HG03159 (cell line): Measurements from ENCODE around the gene RWDD2A.
"Not testable (repeated sequence)": the region's sequence is repeated elsewhere in the genome, so short reads cannot be mapped to it uniquely, and the experiment has no call there.

Experiments
- ATAC-seq: cut with Tn5 transposase; IDR thresholded peaks from one replicate; pipeline ENCODE4 v1.9.1; 2021; ENCODE audit warnings: mild to moderate bottlenecking, moderate library complexity; ENCODE audit not compliant: unreplicated experiment

The RWDD2A gene

DNA sequence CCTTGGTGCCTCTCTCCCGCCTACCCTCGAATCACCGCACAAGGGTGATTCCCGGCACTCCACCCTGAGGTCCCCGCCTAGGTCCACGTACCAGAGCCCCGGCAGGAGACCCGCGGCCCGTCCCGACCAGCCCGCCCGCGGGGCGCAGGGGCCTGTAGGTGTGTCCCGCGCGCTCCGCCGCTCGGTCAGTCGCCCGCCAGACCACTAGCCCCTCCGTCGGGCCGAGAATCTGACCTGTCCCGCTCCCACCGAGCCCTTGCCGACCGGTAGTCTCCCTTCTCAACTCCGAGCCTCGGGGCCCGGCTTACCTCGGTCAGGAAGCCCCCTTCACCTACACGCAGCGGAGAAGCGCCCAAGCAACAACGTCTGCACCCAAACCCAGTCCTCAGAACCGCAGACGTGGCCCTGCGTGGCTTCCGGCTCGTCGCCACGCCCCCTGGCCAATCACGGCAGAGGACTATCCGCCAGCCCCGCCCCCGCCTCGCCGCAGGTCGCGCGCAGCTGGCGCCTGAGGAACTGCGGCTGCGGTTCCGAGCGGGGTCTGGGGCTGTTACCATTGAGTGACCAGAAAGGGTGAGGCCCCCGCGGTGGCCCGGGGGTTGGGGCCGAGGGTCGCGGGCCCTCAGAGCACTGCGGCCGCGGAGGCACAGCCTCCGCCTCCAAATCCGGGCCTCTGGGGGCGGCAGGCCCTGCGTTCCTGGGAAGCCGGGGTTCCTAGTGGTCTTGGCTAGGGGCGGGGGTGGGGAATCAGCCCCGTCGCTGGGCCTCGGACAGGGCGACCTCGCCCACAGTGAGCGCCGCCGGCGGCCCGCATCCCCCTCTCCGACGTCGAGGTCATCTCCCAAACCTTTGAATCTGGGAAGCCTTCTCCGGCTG lies at the start of gene RWDD2A, which contains the start of gene PGM3:
Gene RWDD2A (plus strand): TSS at position 487 of the 876 bp plus-strand sequence. CDS start 1,095 bp downstream, outside the sequence.
Gene PGM3 (minus strand): TSS at position 395 of the 876 bp plus-strand sequence. CDS start 2,253 bp downstream, outside the sequence.
- ATAC-seq: peak; percentile 97

DNA sequence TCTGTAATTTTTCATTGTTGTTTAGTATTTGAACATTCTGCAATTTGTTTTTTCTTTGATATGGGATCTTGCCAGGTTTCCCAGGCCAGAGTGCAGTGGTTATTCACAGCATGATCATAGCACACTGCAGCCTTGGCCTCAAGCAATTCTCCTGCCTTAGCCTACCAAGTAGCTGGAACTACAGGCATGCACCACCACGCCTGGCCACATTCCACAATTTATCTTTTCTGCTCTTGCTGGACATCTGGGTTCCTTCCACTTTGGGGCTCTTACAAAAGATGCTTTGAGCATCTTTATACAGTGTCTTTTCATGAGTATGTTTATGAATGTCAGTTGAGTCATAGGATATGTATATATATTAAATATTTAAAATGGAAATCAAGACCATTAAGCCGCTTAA lies 42.0 kb upstream of the RWDD2A start:
- no peak for ATAC-seq

DNA sequence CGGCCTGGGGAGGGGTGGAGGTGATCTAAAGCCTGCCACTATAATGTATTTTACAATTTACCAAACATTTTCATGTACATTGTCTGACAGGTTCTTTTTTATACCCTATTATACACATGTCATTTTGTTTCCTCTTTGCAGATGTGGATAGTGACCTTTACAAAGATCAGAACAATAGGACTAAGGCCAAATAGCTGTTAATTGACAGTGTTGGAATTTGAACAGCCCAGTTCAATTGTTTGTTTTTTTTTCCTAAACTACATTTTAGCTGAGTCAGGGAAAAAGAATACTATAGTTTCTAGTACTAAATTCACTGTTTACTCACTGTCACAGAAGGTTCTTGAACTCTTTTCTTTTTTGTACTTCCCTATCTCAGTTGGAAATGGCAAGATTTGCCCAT lies 40.2 kb upstream of the RWDD2A start:
- ATAC-seq: no peak

DNA sequence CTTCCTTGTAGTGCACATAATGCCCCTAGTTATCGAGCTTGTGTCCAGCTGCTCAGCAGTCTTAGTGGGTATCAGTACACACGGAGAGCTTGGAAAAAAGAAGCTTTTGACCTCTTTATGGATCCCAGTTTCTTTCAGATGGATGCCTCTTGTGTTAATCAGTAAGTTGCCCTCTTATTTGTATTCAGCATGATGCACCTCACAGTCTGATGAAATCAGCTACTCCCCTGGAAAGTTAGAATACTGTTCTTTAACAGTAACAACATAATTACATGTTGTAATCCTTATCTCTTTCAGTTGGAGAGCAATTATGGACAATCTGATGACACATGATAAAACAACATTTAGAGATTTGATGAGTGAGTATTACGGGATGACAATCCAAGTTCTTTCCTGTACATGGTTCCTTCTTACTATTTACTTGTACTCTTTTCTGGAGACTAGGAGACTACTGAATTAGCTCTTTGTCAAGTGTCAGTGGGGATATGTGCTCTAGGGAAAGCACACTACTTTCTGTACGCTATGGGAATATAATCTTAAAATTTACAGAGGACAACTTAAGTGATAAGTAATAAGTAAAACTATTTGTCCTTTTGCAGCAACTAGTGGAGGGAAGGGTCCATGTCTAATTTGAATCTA lies 39.2 kb upstream of the RWDD2A start:
- ATAC-seq: no peak

DNA sequence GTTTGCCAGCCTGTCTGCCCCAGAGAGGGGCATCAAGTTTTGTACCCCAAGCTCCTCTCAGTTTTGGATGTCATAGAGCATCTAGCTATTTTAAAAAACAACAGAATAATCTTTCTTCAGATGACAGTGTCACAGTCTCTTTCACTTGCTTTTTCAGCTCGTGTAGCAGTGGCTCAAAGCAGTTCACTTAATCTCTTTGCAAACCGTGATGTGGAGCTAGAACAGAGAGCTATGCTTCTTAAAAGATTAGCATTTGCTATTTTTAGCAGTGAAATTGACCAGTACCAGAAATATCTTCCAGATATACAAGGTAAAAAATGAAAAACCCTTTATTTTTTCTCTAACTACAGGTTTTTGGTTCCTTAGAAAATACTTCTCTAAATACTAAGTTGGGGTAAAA lies 37.4 kb upstream of the RWDD2A start:
- ATAC-seq: no peak

DNA sequence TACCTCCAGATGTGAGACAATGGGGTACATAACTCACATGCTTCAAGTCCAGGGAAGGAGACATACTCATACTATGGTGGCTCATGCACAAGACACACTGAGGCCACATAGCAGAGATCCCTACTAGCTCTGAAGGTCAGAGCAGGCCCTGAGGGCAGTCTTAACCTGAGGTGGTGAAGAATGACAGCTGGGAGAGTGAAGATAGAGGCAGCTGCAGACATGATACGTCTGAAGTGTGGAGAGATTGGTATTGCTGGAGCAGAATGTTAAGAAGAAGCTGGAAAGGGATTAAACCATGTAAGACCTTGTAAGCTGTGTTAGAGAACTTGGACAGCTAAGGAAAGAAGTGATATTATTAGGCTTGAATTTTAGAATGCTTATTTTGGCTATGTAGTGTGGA lies 33.0 kb upstream of the RWDD2A start:
- ATAC-seq: no peak

DNA sequence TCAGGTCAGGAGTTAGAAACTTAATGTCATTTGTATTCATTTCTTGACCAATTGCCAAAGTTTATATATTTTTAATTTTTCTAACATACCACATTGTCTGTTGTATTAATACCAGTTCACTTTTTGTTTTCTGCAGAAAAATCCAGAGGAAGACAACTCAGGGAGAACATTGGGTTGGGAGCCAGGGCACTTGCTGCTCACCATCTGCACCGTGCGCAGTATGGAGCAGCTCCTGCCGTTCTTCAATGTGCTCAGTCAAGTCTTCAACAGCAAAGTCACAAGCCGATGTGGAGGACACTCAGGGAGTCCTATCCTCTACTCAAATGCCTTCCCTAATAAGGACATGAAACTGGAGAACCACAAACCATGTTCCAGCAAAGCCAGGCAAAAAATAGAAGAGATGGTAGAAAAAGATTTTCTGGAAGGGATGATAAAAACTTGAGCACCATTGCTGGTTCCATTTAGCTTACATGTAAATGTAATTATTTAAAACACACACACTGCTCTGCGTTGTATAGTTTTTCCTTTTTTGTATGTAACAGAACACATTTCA lies 25.4 kb upstream of the RWDD2A start:
- no peak for ATAC-seq

DNA sequence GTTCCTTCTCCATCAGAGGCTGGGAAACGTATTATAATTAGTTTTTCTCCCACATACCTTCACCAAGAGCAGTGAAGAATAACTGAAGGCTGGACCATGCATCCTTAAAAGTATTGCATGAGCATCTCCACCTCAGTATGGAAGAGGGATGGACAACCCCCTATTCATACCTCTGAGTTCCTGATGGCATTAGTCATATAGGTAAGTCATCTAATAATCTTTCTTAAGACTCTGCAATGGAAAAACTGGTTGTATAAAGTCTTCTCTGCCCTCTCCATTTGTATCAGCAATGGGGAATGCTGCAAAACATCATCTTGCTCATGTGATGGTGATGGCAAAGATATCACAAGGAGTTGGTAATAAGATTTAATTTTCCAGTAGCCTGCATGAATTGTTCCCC lies 24.6 kb upstream of the RWDD2A start:
- no peak for ATAC-seq

DNA sequence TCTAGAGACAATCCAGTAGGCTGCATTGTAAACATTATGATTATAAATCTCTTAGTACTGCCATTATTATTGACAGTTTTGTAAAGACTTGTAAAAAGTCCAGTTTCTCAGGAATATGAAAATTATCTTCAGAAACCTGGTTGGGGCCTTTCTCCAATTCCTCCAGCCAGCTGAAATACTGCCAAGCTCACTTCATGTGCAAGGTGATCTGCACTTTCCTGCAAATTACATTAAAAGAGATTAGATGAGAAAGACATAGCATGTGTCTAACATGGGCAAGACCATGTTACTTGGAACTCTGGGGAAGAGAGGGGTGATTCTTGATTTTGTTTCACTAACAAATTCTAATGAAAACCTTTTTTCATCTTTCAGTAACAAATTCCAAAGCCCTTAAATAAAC lies 24.1 kb upstream of the RWDD2A start:
- ATAC-seq: no peak

DNA sequence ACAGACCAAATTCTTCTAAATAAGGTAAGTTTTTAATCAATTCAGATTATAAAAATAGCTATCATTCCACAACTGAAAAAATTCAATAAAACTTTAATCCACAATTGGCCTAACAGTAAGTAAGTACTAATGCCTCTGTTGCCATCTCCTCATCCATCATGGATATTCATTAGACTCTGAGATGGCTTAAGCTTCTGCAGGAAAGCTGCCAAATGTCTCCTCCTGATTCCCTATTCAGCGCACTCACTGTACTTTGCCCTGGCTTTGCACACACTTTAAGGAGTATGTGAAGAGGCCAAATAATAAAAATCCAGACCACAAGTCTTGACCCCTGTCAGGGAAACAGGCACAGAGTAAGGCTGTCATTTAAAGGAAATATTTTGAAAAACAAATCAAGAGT lies 23.6 kb upstream of the RWDD2A start:
- no peak for ATAC-seq

DNA sequence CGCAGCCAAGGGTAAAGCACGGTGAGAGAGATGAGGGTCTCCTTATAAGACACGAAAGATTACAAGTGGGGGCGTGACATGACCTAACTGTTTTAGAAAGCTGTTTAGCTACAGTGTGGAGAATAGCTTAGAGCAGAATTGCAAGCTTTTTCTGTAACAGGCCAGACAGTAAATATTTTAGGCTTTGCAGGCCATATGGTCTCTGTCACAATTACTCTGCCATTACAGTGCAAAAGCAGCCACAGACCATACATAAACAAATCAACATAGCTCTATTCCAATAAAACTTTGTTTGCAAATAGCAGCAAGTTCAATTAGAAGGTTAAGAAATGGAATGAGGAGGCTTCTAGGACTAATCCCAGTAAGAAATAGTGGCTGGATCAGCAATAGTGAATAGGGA lies 16.9 kb upstream of the RWDD2A start:
- no peak for ATAC-seq

DNA sequence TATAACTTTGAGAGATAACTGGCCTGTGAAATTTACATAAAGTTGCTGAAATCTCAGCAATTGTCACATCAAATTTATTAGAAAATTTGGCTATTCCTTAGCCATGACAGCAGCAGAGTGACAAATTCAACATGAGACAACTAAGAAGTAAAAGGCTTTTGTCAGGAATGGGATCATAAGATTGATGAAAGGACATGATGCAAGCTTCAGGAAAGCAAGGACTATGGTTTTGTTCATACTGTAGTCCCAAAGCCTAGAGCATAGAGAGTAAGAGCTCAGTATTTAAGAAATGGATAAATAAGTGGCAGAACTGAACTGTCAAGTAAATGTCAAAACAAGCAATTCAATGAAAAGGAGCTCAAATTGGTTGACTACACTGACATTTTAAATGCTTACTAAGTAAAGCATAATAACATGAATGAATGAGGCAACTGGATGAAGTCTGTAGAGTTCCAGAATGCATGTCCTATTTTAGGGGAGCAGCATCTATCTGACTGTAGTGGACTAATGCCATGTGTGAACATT lies 12.7 kb upstream of the RWDD2A start:
- ATAC-seq: no peak

DNA sequence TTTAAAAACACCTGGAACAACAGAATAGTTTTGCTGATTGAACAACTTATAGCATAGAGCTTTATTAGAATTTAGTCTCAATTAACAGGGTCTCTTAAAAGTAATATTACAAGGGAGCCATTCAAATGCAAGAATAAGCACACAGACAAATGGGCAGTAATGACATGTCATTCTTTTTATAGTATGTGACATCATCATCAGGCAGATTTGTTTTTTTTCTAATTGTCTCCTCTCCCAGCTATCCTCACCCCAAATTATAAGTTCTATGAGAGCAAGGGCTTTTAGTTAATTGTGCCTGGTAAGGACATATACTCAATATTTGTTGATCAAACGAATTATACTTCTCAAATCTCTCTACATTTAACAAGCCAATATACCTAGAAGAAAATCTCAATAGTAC lies 11.0 kb upstream of the RWDD2A start:
- ATAC-seq: no peak

DNA sequence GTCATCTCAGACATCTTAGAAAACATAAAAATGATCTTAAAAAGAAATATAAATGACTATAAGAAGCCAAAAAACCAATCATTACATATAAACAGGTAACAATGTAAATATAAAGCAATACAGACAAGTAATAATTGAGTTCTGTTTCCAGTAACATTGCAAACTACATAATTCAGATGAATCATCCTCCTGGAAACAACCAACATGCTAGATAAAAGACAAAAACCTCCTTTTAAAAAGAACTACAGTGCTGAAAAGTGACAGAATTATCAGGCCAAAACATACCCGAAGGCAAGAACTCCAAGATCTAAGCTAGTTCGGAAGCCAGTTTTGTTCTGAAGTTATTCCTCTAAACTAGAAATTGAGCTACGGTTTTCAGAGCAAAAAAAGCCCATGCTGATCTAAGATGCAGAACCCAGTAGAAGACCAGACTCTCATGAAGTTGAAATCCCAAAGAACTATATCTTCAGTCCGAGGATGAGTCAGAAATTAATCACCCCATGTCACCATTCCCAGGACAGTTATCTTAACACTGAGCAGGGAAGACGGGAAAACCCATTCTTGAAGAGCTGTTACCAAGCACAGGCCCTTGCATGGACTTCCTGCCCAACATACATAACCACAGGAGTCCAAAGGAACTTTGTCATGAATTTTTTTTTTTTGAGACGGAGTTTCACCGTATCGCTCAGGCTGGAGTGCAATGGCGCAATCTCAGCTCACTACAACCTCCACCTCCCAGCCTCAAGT lies 9.9 kb upstream of the RWDD2A start:
- no peak for ATAC-seq

DNA sequence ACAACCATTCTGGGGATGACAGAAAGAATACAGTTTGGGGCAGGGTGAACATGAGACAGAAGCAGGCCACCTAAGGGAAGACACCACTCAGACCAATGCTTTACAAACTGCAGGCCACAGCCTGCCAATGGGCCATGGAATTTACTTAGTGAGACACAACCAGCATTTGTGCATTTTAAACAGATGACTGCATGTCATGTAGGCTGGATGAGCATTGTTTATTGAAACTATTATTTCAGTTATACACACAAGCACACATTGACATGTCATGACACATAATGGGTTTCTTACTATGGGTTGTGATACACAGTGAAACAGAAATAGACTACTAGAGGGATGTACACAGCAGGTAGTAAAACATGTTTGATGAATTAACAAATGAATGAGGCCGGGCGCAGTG lies 8.1 kb upstream of the RWDD2A start:
- ATAC-seq: no peak

DNA sequence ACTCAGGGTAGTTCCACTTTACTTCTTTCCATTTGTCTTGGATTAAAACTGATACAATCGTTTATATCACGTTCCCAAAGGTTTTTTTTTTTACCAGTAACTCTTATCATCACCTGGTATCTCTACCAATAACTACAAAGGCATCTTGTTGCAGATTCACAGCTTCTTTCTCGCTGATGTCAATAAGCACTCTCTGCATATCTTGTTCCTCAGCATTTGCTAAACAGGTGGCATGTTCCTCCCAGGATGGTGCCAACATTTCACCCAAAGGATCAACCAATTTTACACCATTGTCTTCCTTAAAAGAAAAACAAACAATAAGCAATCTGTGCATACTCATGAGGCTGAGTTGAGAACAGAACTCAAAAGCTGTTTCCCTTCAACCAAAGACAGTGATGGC lies 4.7 kb upstream of the RWDD2A start:
- ATAC-seq: no peak

DNA sequence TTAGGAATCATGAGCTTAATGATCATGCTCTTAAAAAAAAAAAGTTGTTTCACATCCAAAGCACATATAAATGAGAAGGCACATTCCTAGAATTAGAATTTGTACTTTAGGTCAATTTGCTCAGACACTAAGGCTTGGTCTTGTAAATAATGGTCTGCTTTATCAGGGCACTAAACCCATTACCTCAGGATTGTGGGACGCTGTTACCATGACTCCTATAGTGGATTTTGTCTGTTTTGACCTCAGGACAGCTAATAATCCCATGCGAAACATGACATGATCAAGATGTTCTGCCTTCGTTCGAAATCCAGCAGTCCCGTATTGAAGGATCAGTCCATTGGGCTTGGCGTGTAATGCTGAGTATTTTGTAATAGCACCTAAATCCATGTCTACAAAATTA lies 2.5 kb upstream of the RWDD2A start:
- no peak for ATAC-seq

DNA sequence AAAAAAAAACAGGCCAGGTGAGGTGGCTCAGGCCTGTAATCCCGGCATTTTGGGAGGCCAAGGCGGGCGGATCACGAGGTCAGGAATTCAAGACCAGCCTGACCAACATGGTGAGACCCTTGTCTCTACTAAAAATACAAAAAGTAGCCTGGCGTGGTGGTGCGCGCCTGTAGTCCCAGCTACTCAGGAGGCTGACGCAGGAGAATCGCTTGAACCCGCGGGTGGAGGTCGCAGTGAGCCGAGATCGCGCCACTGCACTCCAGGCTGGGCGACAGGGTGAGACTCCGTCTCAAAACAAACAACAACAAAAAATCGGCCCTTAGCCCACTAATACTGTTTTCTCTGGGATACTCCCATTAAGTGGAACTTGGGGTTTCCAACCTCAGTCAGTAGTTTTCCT lies 1.2 kb upstream of the RWDD2A start:
- not testable (repeated sequence) for ATAC-seq

DNA sequence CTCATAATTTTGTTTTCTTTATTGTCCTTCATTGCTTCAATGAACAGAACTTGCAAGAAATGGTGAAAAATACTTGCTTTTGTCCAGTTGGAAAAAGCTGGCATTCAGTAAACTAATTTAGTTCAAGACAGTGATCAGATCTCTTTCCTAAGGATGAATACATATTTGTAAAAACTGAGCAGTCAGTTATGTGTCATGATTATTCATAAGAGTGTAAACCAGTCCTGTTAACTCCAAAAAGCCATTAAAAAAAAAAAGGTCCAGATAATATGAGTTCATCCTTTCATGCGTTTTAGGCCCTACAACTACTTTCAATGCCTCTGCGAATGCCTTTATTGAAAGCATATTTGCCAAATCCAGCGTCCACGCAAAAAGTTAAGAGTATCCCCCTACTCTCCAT lies 701 bp upstream of the RWDD2A start:
- no peak for ATAC-seq

DNA sequence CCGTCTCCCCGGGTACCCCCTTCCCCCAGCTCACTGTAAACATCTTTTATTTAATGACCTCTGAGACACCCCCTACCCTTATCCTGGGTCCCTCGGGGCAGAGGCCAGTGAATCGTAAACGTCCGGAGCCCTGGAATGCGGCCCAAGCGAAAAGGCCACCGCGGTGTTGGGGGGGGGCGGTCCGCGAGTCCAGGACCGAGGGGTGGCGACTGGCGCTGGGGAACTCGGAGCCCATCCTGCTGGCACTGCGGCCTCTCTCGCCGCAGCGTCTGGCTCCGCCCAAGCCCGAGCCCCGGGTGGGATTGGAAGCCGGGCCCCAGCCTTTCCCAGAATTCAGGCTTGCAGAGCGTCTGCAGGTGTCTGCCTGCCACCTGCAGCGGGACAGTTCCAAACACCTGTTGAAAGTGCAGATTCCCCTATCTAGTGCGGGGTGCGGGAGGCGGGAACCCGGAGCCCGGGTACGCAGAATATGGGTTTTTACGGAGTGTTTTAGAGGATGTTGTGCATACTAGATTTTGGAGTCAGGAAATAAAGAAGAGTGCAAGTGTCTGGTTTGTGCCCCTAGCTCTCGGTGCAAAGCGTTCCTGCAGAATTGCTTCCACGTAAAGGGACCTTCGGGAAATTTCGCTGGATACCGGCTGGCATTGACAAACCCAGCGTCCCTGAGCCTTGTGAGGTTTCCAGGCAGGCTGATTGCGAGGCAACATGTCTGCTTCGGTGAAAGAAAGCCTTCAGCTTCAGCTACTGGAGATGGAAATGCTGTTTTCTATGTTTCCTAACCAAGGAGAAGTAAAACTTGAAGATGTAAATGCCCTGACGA lies 800 bp downstream of the RWDD2A start:
- ATAC-seq: peak; percentile 18
